ENCODE measurements around the gene HHIP. TPM values are rescaled to one million over a fixed set of nuclear protein-coding genes. Genes with fewer than 3 reads are reported as not detected.

HHIP gene
- total and polyA plus RNA-seq, 2 of the 13 experiments (the other 11 are each of a cell fraction or from before 2014, with no cell fraction given), result not detected

- no peak for TF ChIP-seq ZNF562 (CRISPR knock-in tag; IDR thresholded peaks at IDR 0.05; ENCODE audit: borderline replicate concordance)
- TF ChIP-seq ZNF816 (CRISPR knock-in tag; IDR thresholded peaks at IDR 0.05; ENCODE audit: borderline replicate concordance), result no peak
- TF ChIP-seq ARID5B (CRISPR knock-in tag; IDR thresholded peaks at IDR 0.05), result no peak
- no peak for TF ChIP-seq PREB (CRISPR knock-in tag; IDR thresholded peaks at IDR 0.05)
- no peak for TF ChIP-seq SOX5 (CRISPR knock-in tag; IDR thresholded peaks at IDR 0.05; ENCODE audit: borderline replicate concordance)
- no peak for TF ChIP-seq RERE (CRISPR knock-in tag; IDR thresholded peaks at IDR 0.05; ENCODE audit: low read depth)
- TF ChIP-seq ARID4A (CRISPR knock-in tag; IDR thresholded peaks at IDR 0.05; ENCODE audit: borderline replicate concordance), result no peak
- no peak for TF ChIP-seq ZBTB4 (CRISPR knock-in tag; IDR thresholded peaks at IDR 0.05; ENCODE audit: borderline replicate concordance)
These were observed 42.1 kb downstream of the HHIP start (continued) for GRCh38 chr4:144688035-144688569.

Data from HepG2 (cell line).